ENCODE results near the gene OR10H1.
"Not testable (repeated sequence)": the region's sequence is repeated elsewhere in the genome, so short reads cannot be mapped to it uniquely, and the experiment has no call there.

The OR10H1 gene, protein sequence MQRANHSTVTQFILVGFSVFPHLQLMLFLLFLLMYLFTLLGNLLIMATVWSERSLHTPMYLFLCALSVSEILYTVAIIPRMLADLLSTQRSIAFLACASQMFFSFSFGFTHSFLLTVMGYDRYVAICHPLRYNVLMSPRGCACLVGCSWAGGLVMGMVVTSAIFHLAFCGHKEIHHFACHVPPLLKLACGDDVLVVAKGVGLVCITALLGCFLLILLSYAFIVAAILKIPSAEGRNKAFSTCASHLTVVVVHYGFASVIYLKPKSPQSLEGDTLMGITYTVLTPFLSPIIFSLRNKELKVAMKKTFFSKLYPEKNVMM

DNA sequence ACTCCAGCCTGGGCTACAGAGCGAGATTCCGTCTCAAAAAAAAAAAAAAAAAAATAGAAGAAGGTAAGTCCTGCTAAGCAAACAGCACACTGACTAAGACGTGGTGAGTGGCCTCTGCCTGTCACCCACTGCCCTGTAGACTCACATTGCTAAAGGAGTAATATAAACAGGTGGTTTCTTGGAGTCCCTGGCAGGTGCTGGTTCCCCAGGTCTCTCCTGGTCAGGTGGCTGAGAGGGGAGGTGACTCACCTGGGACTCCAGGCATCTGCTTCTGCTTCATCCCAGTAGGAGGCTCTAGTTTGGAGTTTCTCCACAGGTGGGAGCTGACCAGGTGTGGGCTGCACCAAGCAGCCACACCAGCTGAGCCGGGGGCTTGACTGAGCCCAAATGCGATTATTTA is at the start of gene OR10H1:
Gene OR10H1, minus strand, starts transcription at position 359 of the 400 bp plus-strand sequence. CDS start 7,627 bp downstream, outside the sequence.
- DNase-seq (ENCODE audit: low spot score in 2 of 2) (no peak), ATAC-seq (no peak)
- Mint-ChIP-seq H3K27ac (peak within 1 kb of the TSS; percentile 1), H3K4me3 (no peak within 1 kb of the TSS), H3K9me3 (no peaks in the 10 kb centered on the region), H3K4me1 (peaks cover 26% of the 10 kb centered on the region), H3K36me3 (no peaks in the 10 kb centered on the region)

- Mint-ChIP-seq H3K4me3 (no peak overlapping the region), H3K9me3 (no peaks in the 10 kb centered on the region), H3K27ac (no peak overlapping the region), H3K4me1 (peaks cover 12% of the 10 kb centered on the region), H3K36me3 (no peaks in the 10 kb centered on the region)
- no peak for ATAC-seq
- no peak for DNase-seq (ENCODE audit: low spot score in 2 of 2)
These were observed 49.4 kb upstream of the OR10H1 start for GRCh38 chr19:15864824-15865223.

DNA sequence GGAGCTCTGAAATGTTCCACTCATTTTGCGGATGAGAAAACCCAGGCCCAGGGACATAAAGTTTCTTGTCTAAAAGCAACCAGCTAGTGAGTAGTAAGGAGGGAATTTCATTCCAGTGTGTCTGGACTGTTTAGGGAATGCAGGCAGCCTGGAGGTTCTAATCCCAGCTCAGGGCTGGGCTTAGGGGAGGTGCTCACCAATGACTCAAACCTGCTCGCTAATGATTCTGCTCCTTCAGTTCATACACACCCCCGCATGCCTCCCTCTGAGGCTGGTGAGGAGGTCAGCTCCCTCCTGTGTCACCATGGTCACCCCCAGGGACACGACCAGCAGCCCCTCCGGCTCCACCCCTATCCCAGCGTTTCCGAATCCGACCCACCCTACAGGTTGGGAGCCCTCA is 47.8 kb upstream of the OR10H1 start:
- no peaks in the 10 kb centered on the region for H3K36me3 Mint-ChIP-seq
- no peak overlapping the region for H3K4me3 Mint-ChIP-seq
- H3K4me1 Mint-ChIP-seq = peaks cover 6% of the 10 kb centered on the region
- no peak for DNase-seq (ENCODE audit: low spot score in 2 of 2)
- ATAC-seq = no peak
- no peaks in the 10 kb centered on the region for H3K9me3 Mint-ChIP-seq
- H3K27ac Mint-ChIP-seq = no peak overlapping the region

- Mint-ChIP-seq H3K4me3 (no peak overlapping the region), H3K27ac (no peak overlapping the region), H3K9me3 (no peaks in the 10 kb centered on the region), H3K36me3 (no peaks in the 10 kb centered on the region), H3K4me1 (peaks cover 6% of the 10 kb centered on the region)
- ATAC-seq = no peak
- no peak for DNase-seq (ENCODE audit: low spot score in 2 of 2)
These were observed 47.0 kb upstream of the OR10H1 start for GRCh38 chr19:15862444-15862843.

DNA sequence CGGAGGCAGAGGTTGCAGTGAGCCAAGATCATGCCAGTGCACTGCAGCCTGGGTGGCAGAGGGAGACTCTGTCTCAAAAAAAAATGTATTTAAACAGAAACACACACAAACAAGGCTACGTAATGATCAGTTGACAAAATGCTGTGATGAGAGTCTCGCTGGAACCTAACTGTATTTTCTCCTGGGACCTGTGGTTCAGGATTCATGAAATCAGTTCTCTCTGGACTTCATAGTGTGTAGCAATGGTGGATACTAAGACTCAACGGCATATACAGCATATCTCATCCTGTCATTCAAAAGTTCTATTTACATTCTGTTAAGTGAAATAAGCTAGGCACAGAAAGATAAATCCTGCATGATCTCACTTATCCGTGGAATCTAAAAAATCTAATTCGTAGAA is 45.1 kb upstream of the OR10H1 start:
- Mint-ChIP-seq H3K27ac (no peak overlapping the region), H3K4me1 (peaks cover 6% of the 10 kb centered on the region), H3K9me3 (no peaks in the 10 kb centered on the region), H3K36me3 (no peaks in the 10 kb centered on the region), H3K4me3 (no peak overlapping the region)
- DNase-seq (ENCODE audit: low spot score in 2 of 2) = no peak
- ATAC-seq = no peak

GRCh38 chr19:15859187-15859586 is 43.7 kb upstream of the OR10H1 start:
- H3K27ac Mint-ChIP-seq = no peak overlapping the region
- H3K36me3 Mint-ChIP-seq = no peaks in the 10 kb centered on the region
- ATAC-seq (no peak), DNase-seq (ENCODE audit: low spot score in 2 of 2) (no peak)
- H3K4me3 Mint-ChIP-seq = no peak overlapping the region
- H3K9me3 Mint-ChIP-seq = no peaks in the 10 kb centered on the region
- peaks cover 6% of the 10 kb centered on the region for H3K4me1 Mint-ChIP-seq

DNA sequence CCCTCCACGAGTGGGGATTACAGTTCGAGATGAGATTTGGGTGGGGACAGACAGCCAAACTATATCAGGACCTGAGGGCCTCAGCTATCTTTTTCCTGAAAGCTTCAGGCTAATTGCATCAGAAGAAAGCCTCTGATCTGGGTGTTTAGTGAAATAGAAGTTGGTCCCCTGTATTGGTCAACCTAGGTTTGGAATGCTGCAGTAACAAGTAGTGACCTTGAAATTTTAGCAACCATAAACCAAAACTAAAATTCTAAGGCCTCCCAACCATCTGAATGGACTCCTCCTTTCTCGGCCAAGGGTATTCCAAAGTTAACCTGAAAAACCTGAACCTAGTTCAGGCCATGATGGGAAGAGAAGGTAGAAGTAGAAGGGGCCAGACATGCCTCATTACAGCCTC is 34.9 kb upstream of the OR10H1 start:
- Mint-ChIP-seq H3K27ac (no peak overlapping the region), H3K4me1 (peaks cover 7% of the 10 kb centered on the region), H3K4me3 (no peak overlapping the region), H3K9me3 (no peaks in the 10 kb centered on the region), H3K36me3 (no peaks in the 10 kb centered on the region)
- DNase-seq (ENCODE audit: low spot score in 2 of 2) (no peak), ATAC-seq (no peak)

DNA sequence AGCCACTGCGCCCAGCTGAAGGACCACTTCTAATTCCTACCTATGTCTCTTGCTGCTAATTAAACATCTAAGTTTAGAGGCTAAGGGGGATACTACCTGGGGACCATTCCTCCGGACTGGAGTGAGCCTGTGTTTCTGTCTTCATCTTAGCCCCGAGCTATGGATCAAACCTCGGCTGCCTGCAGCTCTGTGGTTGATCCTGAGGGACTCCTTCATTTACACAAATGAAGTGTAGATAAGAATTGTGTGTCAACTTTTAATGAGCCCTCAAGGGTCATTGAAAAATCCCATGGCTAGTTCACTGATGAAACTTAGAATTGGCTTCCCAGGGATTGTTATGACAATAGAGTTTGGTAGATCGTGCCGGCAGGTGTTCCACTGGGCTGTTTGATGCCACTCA is 31.5 kb upstream of the OR10H1 start:
- no peaks in the 10 kb centered on the region for H3K36me3 Mint-ChIP-seq
- DNase-seq (ENCODE audit: low spot score in 2 of 2) (no peak), ATAC-seq (no peak)
- no peak overlapping the region for H3K4me3 Mint-ChIP-seq
- H3K27ac Mint-ChIP-seq = no peak overlapping the region
- H3K9me3 Mint-ChIP-seq = no peaks in the 10 kb centered on the region
- peaks cover 31% of the 10 kb centered on the region for H3K4me1 Mint-ChIP-seq

DNA sequence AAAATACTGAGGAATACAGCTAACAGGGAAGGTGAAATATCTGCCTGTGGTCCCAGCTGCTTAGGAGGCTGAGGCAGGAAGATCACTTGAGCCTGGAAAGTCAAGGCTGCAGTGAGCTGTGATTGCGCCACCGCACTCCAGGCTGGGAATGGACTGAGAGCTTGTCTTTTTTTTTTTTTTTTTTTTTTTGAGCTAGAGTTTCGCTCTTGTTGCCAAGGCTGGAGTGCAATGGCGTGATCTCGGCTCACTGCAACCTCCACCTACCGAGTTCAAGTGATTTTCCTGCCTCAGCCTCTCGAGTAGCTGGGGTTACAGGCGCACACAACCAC is 28.4 kb upstream of the OR10H1 start:
- not testable (repeated sequence) for H3K36me3 Mint-ChIP-seq; H3K4me3 Mint-ChIP-seq; ATAC-seq; H3K9me3 Mint-ChIP-seq; DNase-seq (ENCODE audit: low spot score in 2 of 2)
- Mint-ChIP-seq H3K4me1 (peaks cover 36% of the 10 kb centered on the region), H3K27ac (peak overlapping the region; percentile 60)

DNA sequence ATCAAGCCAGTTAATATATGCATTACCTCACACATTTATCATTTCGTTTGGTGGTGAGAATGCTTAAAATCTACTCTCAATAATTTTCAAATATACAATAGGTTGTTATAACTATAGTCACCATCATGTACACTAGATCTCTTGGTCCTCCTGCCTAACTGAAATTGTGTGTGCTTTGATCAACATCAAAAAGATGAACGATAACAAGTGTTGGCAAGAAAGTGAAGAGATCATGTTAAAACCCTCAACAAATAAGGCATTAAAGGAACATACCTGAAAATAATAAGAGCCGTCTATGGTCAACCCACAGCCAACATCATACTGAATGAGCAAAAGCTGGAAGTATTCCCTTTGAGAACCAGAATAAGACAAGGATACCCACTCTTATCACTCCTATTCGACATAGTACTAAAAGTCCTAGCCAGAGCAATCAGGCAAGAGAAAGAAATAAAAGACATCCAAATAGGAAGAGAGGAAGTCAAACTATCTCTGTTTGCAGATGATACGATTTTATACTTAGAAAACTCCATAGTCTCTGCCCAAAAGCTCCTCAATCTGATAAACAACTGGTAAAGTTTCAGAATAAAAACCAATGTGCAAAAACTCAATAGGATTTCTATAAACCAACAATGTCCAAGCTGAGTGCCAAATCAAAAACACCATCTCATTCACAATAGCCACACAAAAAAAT is 27.9 kb upstream of the OR10H1 start:
- DNase-seq (ENCODE audit: low spot score in 2 of 2) = no peak
- ATAC-seq = no peak
- Mint-ChIP-seq H3K9me3 (no peaks in the 10 kb centered on the region), H3K27ac (peak overlapping the region; percentile 60), H3K4me3 (no peak overlapping the region), H3K4me1 (peaks cover 36% of the 10 kb centered on the region), H3K36me3 (no peaks in the 10 kb centered on the region)

- peaks cover 41% of the 10 kb centered on the region for H3K4me1 Mint-ChIP-seq
- ATAC-seq = no peak
- no peak overlapping the region for H3K4me3 Mint-ChIP-seq
- no peak for DNase-seq (ENCODE audit: low spot score in 2 of 2)
- no peaks in the 10 kb centered on the region for H3K9me3 Mint-ChIP-seq
- peak overlapping the region; percentile 44 for H3K27ac Mint-ChIP-seq
- H3K36me3 Mint-ChIP-seq = peaks cover 2% of the 10 kb centered on the region
These were observed 26.6 kb upstream of the OR10H1 start for GRCh38 chr19:15841875-15842569.

DNA sequence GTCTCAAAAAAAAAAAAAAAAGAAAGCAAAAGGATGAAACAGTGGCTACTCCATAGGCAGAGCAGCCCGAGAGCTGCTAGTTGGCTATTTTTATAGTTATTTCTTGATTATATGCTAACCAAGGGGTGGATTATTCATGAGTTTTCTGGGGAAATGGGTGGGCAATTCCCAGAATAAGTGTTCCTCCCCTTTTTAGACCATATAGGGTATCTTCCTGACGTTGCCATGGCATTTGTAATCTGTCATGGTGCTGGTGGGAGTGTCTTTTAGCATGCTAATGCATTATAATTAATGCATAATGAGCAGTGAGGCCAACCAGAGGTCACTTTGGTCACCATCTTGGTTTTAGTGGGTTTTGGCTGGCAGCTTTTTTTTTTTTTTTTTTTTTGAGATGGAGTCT is 25.4 kb upstream of the OR10H1 start:
- ATAC-seq (no peak), DNase-seq (ENCODE audit: low spot score in 2 of 2) (no peak)
- Mint-ChIP-seq H3K36me3 (peaks cover 10% of the 10 kb centered on the region), H3K4me3 (no peak overlapping the region), H3K27ac (no peak overlapping the region), H3K9me3 (no peaks in the 10 kb centered on the region), H3K4me1 (peaks cover 44% of the 10 kb centered on the region)

DNA sequence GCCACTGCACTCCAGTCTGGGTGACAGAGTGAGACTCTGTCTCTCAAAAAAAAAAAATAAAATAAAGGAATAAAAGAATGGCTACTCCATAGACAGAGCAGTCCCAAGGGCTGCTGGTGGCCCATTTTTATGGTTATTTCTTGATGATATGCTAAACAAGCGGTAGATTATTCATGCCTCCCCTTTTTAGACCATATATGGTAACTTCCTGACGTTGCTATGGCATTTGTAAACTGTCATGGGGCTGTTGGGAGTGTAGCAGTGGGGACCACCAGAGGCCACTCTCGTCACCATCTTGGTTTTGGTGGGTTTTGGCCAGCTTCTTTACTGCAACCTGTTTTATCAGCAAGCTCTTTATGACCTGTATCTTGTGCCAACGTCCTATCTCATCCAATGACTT is 24.4 kb upstream of the OR10H1 start:
- H3K4me3 Mint-ChIP-seq; H3K9me3 Mint-ChIP-seq; ATAC-seq; DNase-seq (ENCODE audit: low spot score in 2 of 2): not testable (repeated sequence)
- peaks cover 40% of the 10 kb centered on the region for H3K4me1 Mint-ChIP-seq
- H3K36me3 Mint-ChIP-seq = peaks cover 12% of the 10 kb centered on the region
- H3K27ac Mint-ChIP-seq = peak overlapping the region; percentile 30

DNA sequence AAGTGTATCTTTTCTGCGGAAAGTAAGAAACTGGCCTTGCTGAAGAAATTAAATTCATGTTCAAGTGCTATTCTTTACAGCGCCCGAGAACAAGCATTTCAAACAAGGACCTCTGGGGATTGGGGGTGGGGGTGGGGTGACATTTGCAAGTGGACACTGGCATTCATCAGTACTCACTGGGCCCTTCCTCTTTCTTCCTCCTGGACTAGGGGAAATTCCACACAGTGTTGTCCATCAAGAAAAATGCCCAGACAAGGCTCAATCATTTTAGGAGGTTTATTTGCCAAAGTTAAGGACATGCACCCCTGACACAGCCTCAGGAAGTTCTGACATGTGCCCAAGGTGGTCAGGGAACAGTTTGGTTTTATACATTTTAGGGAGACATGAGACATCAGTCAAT is 22.9 kb upstream of the OR10H1 start:
- DNase-seq (ENCODE audit: low spot score in 2 of 2) = no peak
- H3K9me3 Mint-ChIP-seq = no peaks in the 10 kb centered on the region
- peaks cover 12% of the 10 kb centered on the region for H3K36me3 Mint-ChIP-seq
- no peak for ATAC-seq
- no peak overlapping the region for H3K4me3 Mint-ChIP-seq
- peak overlapping the region; percentile 74 for H3K27ac Mint-ChIP-seq
- H3K4me1 Mint-ChIP-seq = peaks cover 29% of the 10 kb centered on the region

DNA sequence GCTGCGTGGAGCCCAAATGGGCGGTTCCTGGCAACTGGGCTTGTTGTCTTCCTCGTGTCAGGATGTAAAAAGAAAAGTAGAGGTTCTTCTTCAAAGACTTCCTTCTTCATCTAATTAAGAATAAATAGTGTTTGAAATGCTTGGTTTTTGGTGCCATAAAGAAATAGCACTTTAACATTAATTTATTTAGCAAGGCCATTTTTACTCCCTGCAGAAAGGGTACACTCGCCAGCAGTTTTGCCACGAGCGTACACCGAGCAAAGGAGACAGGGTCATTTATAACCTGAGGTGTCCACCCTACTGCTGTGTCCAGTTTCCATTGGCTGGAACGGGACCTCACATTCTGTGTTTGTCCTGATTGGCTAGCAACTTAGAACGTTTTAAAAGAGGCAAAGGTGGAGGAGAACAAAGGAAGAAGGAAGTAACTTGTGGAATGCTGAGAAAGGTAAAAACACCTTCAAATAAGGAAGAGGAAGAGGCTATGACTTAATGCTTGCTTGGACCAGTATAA is 21.8 kb upstream of the OR10H1 start:
- Mint-ChIP-seq H3K4me3 (peak overlapping the region; percentile 79), H3K4me1 (peaks cover 24% of the 10 kb centered on the region), H3K27ac (peak overlapping the region; percentile 96), H3K9me3 (no peaks in the 10 kb centered on the region), H3K36me3 (peaks cover 12% of the 10 kb centered on the region)
- ATAC-seq (peak; percentile 1), DNase-seq (ENCODE audit: low spot score in 2 of 2) (no peak)

All from stimulated activated effector memory CD8-positive, alpha-beta T cell treated with anti-CD3 and anti-CD28 coated beads, Interleukin-12 subunit alpha, Interleukin-12 subunit beta, amount 100 ng/mL, for 72 hours (primary cell).